ENCODE results near the gene COTL1. TPM values are rescaled to one million over a fixed set of nuclear protein-coding genes. Genes with fewer than 3 reads are reported as not detected.
A peak's percentile ranks its signal among the peaks of the same experiment; 100 is the strongest.

The COTL1 gene
- total and polyA plus RNA-seq, 2 of the 13 experiments (the other 11 are each of a cell fraction or from before 2014, with no cell fraction given), result 8.7 to 16.9 TPM

- TF ChIP-seq ZNF687 (CRISPR knock-in tag; IDR thresholded peaks at IDR 0.05), result peak; percentile 24; the same call in 1 of the 2 replicates
- TF ChIP-seq ZNF180 (CRISPR knock-in tag; IDR thresholded peaks at IDR 0.05; ENCODE audit: borderline replicate concordance, low read depth), result peak; percentile 76; the same call in 1 of the 2 replicates
- TF ChIP-seq MEIS2 (CRISPR knock-in tag; IDR thresholded peaks at IDR 0.05), result no peak
- no peak for TF ChIP-seq CENPBD1 (CRISPR knock-in tag; IDR thresholded peaks at IDR 0.05; ENCODE audit: borderline replicate concordance, low read depth)
- no peak for TF ChIP-seq AFF4 (CRISPR knock-in tag; IDR thresholded peaks at IDR 0.05)
- TF ChIP-seq CHD2 (IDR thresholded peaks at IDR 0.05; ENCODE audit: low read depth, low read length), result no peak
- no peak for TF ChIP-seq SUZ12 (IDR thresholded peaks at IDR 0.05; ENCODE audit: low read depth, low read length)
- no peak for TF ChIP-seq MZF1 (CRISPR knock-in tag; IDR thresholded peaks at IDR 0.05; ENCODE audit: borderline replicate concordance)
- no peak for TF ChIP-seq SRY (CRISPR knock-in tag; IDR thresholded peaks at IDR 0.05)
- no peak for TF ChIP-seq FUBP1 (CRISPR knock-in tag; IDR thresholded peaks at IDR 0.05; ENCODE audit: borderline replicate concordance)
These were observed 68.7 kb downstream of the COTL1 start (continued) for GRCh38 chr16:84548971-84549844.
